Measurements from ENCODE around the gene PTMA. TPM values are rescaled to one million over a fixed set of nuclear protein-coding genes. Genes with fewer than 3 reads are reported as not detected.

Gene PTMA
- total RNA-seq, 1 donor: 545 TPM

GRCh38 chr2:231685349-231686191 lies 22.8 kb upstream of the PTMA start:
- DNase-seq (ENCODE audit: insufficient read length, low spot score, missing footprints): peak; percentile 80
- no peak overlapping the region for H3K4me3 ChIP-seq (ENCODE audit: insufficient read depth, low read length)
- H3K27me3 ChIP-seq (ENCODE audit: insufficient read depth, low read length): no peaks in the 10 kb centered on the region
- peak; percentile 27 for TF ChIP-seq CTCF (IDR thresholded peaks at IDR 0.05; ENCODE audit: extremely low read depth, low read depth, low read length)
- H3K36me3 ChIP-seq (ENCODE audit: insufficient read depth, low read length): no peaks in the 10 kb centered on the region
- H3K27ac ChIP-seq (ENCODE audit: low read depth, low read length): no peak overlapping the region
- H2AFZ ChIP-seq (ENCODE audit: low read length): no peak overlapping the region
- no peak overlapping the region for H3K4me2 ChIP-seq (ENCODE audit: insufficient read depth, low read length)
- no peaks in the 10 kb centered on the region for H4K20me1 ChIP-seq (ENCODE audit: insufficient read depth, low read length)
- H3K9me3 ChIP-seq (ENCODE audit: low read depth, low read length): no peaks in the 10 kb centered on the region
- H3K79me2 ChIP-seq (ENCODE audit: insufficient read depth, low read length): no peaks in the 10 kb centered on the region
- H3K4me1 ChIP-seq (ENCODE audit: insufficient read depth, low read length): peaks cover 4% of the 10 kb centered on the region

- H3K4me2 ChIP-seq (ENCODE audit: insufficient read depth, low read length): no peak overlapping the region
- peak; percentile 62 for DNase-seq (ENCODE audit: insufficient read length, low spot score, missing footprints)
These were observed 21.9 kb upstream of the PTMA start for GRCh38 chr2:231686192-231687100.

GRCh38 chr2:231687133-231687852 lies 21.0 kb upstream of the PTMA start:
- Histone ChIP-seq H3K79me2 (ENCODE audit: insufficient read depth, low read length) (no peaks in the 10 kb centered on the region), H2AFZ (ENCODE audit: low read length) (no peak overlapping the region)
- DNase-seq (ENCODE audit: insufficient read length, low spot score, missing footprints): peak; percentile 91

More at GRCh38 chr2:231686192-231687100, 21.9 kb upstream of the PTMA start:
- peaks cover under 1% of the 10 kb centered on the region for H3K4me1 ChIP-seq (ENCODE audit: insufficient read depth, low read length)
- no peaks in the 10 kb centered on the region for H3K79me2 ChIP-seq (ENCODE audit: insufficient read depth, low read length)
- no peak overlapping the region for H3K27ac ChIP-seq (ENCODE audit: low read depth, low read length)
- no peak overlapping the region for H2AFZ ChIP-seq (ENCODE audit: low read length)
- H3K36me3 ChIP-seq (ENCODE audit: insufficient read depth, low read length): no peaks in the 10 kb centered on the region
- H3K4me3 ChIP-seq (ENCODE audit: insufficient read depth, low read length): no peak overlapping the region
- H3K9me3 ChIP-seq (ENCODE audit: low read depth, low read length): no peaks in the 10 kb centered on the region
- H4K20me1 ChIP-seq (ENCODE audit: insufficient read depth, low read length): no peaks in the 10 kb centered on the region
- H3K27me3 ChIP-seq (ENCODE audit: insufficient read depth, low read length): no peaks in the 10 kb centered on the region
- no peak for TF ChIP-seq CTCF (IDR thresholded peaks at IDR 0.05; ENCODE audit: extremely low read depth, low read depth, low read length)

More at GRCh38 chr2:231687133-231687852, 21.0 kb upstream of the PTMA start:
- Histone ChIP-seq H3K4me1 (ENCODE audit: insufficient read depth, low read length) (no peaks in the 10 kb centered on the region), H3K27me3 (ENCODE audit: insufficient read depth, low read length) (no peaks in the 10 kb centered on the region), H3K36me3 (ENCODE audit: insufficient read depth, low read length) (no peaks in the 10 kb centered on the region), H3K27ac (ENCODE audit: low read depth, low read length) (no peak overlapping the region), H3K9me3 (ENCODE audit: low read depth, low read length) (no peaks in the 10 kb centered on the region), H3K4me3 (ENCODE audit: insufficient read depth, low read length) (no peak overlapping the region), H4K20me1 (ENCODE audit: insufficient read depth, low read length) (no peaks in the 10 kb centered on the region), H3K4me2 (ENCODE audit: insufficient read depth, low read length) (no peak overlapping the region)
- TF ChIP-seq CTCF (IDR thresholded peaks at IDR 0.05; ENCODE audit: extremely low read depth, low read depth, low read length): peak; percentile 54
